ENCODE data around the gene UNC5C.

The UNC5C gene

GRCh38 chr4:95224402-95224801, 324.4 kb downstream of the UNC5C start:
- Mint-ChIP-seq H3K9me3 (no peaks in the 10 kb centered on the region), H3K36me3 (ENCODE audit: low read depth) (no peaks in the 10 kb centered on the region), H3K4me3 (no peak overlapping the region), H3K27me3 (no peaks in the 10 kb centered on the region), H3K4me1 (ENCODE audit: low read depth) (no peaks in the 10 kb centered on the region), H3K27ac (no peak overlapping the region)
- no peak for DNase-seq

GRCh38 chr4:95220205-95221175, 328.3 kb downstream of the UNC5C start:
- H3K27ac Mint-ChIP-seq, result no peak overlapping the region
- H3K4me1 Mint-ChIP-seq (ENCODE audit: low read depth), result no peaks in the 10 kb centered on the region
- no peaks in the 10 kb centered on the region for H3K9me3 Mint-ChIP-seq
- no peaks in the 10 kb centered on the region for H3K36me3 Mint-ChIP-seq (ENCODE audit: low read depth)
- H3K27me3 Mint-ChIP-seq, result no peaks in the 10 kb centered on the region
- DNase-seq, result no peak
- H3K4me3 Mint-ChIP-seq, result no peak overlapping the region

DNA sequence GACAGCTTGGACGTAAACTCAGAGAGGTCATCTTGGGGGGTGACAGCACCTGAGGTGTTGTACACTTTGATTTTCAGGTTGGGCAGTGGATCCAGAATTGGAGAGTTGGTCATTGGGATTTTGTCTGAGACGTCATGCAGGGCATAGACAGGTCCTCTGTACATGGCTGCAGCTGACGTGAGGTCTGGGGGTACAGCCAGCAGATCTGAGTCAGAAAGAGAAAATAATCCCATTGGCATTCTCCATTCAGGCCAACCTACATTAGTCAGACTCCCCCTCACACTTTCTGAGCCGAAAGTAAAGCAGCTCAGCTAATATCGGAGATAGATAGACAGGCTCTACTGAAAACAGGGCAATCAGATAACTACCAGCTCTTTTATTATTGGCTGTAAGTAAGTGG, 329.7 kb downstream of the UNC5C start:
- Mint-ChIP-seq H3K4me3 (no peak overlapping the region), H3K4me1 (ENCODE audit: low read depth) (no peaks in the 10 kb centered on the region), H3K36me3 (ENCODE audit: low read depth) (no peaks in the 10 kb centered on the region), H3K9me3 (no peaks in the 10 kb centered on the region), H3K27me3 (no peaks in the 10 kb centered on the region), H3K27ac (no peak overlapping the region)
- no peak for DNase-seq

- no peak overlapping the region for H3K27ac Mint-ChIP-seq
- H3K9me3 Mint-ChIP-seq, result no peaks in the 10 kb centered on the region
- no peak overlapping the region for H3K4me3 Mint-ChIP-seq
- no peaks in the 10 kb centered on the region for H3K4me1 Mint-ChIP-seq (ENCODE audit: low read depth)
- H3K36me3 Mint-ChIP-seq (ENCODE audit: low read depth), result no peaks in the 10 kb centered on the region
- no peak for DNase-seq
- no peaks in the 10 kb centered on the region for H3K27me3 Mint-ChIP-seq
Observed at GRCh38 chr4:95217197-95217596, 331.6 kb downstream of the UNC5C start.

- Mint-ChIP-seq H3K36me3 (ENCODE audit: low read depth) (no peaks in the 10 kb centered on the region), H3K27ac (no peak overlapping the region), H3K4me1 (ENCODE audit: low read depth) (no peaks in the 10 kb centered on the region), H3K4me3 (no peak overlapping the region), H3K9me3 (no peaks in the 10 kb centered on the region), H3K27me3 (no peaks in the 10 kb centered on the region)
- no peak for DNase-seq
Observed at GRCh38 chr4:95216636-95217035, 332.1 kb downstream of the UNC5C start.

DNA sequence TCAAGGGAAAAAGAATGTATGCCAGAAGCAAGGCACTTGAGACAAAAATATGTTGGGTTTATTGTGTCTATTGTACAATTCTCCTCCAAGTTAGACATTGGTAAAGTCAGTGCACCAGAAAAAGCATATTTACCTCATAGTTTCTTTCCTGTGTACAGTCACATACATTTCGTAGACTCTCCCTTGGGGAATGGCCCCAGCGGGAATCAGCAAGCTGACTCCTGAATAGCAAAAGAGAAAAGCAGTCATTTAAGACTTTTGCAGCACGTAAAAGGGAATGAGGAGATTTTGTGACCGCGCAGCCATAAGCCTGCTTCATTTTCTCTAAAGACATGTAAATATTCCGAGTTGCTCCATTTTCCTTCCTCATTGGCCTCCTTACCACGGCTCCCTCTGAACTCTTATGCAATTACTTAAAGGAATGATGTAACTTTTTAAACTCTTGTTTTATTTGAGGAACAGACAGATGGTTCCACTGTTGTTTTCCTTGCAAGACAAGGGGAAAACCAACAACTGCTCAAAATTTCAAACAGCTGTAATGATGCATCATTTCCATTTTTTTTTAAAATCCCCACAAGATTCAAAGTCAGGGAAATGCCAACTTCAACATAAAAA, 332.7 kb downstream of the UNC5C start:
- DNase-seq, result no peak
- Mint-ChIP-seq H3K36me3 (ENCODE audit: low read depth) (no peaks in the 10 kb centered on the region), H3K4me3 (no peak overlapping the region), H3K9me3 (no peaks in the 10 kb centered on the region), H3K27me3 (no peaks in the 10 kb centered on the region), H3K4me1 (ENCODE audit: low read depth) (no peaks in the 10 kb centered on the region), H3K27ac (no peak overlapping the region)

- H3K36me3 Mint-ChIP-seq (ENCODE audit: low read depth), result no peaks in the 10 kb centered on the region
- no peaks in the 10 kb centered on the region for H3K27me3 Mint-ChIP-seq
- H3K9me3 Mint-ChIP-seq, result no peaks in the 10 kb centered on the region
- DNase-seq, result no peak
- no peak overlapping the region for H3K27ac Mint-ChIP-seq
- H3K4me3 Mint-ChIP-seq, result no peak overlapping the region
- no peaks in the 10 kb centered on the region for H3K4me1 Mint-ChIP-seq (ENCODE audit: low read depth)
Observed at GRCh38 chr4:95215043-95215442, 333.7 kb downstream of the UNC5C start.

DNA sequence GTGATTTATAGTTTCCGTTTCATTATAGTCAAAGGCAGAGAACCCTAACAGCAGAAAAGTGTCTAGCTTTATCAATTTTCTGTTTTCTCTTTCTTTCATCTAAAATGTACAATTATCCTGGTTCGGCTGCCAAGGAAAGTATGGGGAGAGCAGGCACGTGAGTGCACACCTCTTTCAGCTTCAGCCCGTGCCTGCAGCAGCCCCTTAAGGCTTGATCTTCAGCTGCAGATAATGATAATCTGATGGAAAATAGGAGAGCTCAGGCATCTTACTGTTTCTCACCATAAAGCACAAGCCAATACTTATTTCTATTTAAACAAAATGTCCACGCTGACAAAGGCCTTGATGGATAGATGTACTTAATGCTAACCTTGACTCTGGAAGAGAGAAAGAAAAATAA, 334.4 kb downstream of the UNC5C start:
- H3K27me3 Mint-ChIP-seq, result no peaks in the 10 kb centered on the region
- DNase-seq, result no peak
- no peak overlapping the region for H3K27ac Mint-ChIP-seq
- H3K9me3 Mint-ChIP-seq, result no peaks in the 10 kb centered on the region
- no peak overlapping the region for H3K4me3 Mint-ChIP-seq
- H3K4me1 Mint-ChIP-seq (ENCODE audit: low read depth), result no peaks in the 10 kb centered on the region
- H3K36me3 Mint-ChIP-seq (ENCODE audit: low read depth), result no peaks in the 10 kb centered on the region

GRCh38 chr4:95213366-95213765, 335.4 kb downstream of the UNC5C start:
- Mint-ChIP-seq H3K4me1 (ENCODE audit: low read depth) (no peaks in the 10 kb centered on the region), H3K9me3 (no peaks in the 10 kb centered on the region), H3K27ac (no peak overlapping the region), H3K27me3 (no peaks in the 10 kb centered on the region), H3K4me3 (no peak overlapping the region), H3K36me3 (ENCODE audit: low read depth) (no peaks in the 10 kb centered on the region)
- no peak for DNase-seq

DNA sequence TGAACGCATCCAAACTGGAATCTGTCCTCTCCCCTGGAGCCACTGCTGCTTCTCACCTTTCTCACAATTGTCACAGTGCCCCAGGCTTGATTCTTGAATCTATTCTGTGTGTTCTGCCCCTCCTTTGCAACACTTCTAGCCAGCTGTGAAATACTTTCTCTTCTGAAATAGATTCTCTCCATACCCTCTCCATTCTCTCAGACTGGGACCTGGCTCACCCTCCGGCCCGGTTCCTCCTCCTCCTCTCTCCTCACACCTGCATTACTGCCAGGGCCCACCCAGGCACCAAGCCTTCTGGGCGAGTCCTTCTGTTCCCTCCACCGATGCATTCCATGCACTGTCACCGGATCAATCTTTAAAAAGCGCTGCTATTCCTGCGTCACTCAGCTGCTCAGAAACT, 336.1 kb downstream of the UNC5C start:
- DNase-seq, result no peak
- H3K4me3 Mint-ChIP-seq, result no peak overlapping the region
- no peak overlapping the region for H3K27ac Mint-ChIP-seq
- no peaks in the 10 kb centered on the region for H3K4me1 Mint-ChIP-seq (ENCODE audit: low read depth)
- H3K36me3 Mint-ChIP-seq (ENCODE audit: low read depth), result no peaks in the 10 kb centered on the region
- no peaks in the 10 kb centered on the region for H3K9me3 Mint-ChIP-seq
- no peaks in the 10 kb centered on the region for H3K27me3 Mint-ChIP-seq

- Mint-ChIP-seq H3K36me3 (ENCODE audit: low read depth) (no peaks in the 10 kb centered on the region), H3K4me3 (no peak overlapping the region), H3K27ac (no peak overlapping the region), H3K9me3 (no peaks in the 10 kb centered on the region), H3K27me3 (no peaks in the 10 kb centered on the region), H3K4me1 (ENCODE audit: low read depth) (no peaks in the 10 kb centered on the region)
- DNase-seq, result no peak
Observed at GRCh38 chr4:95209927-95210326, 338.8 kb downstream of the UNC5C start.

GRCh38 chr4:95204873-95205272, 343.9 kb downstream of the UNC5C start:
- Mint-ChIP-seq H3K4me1 (ENCODE audit: low read depth) (no peaks in the 10 kb centered on the region), H3K36me3 (ENCODE audit: low read depth) (no peaks in the 10 kb centered on the region), H3K4me3 (no peak overlapping the region), H3K9me3 (no peaks in the 10 kb centered on the region), H3K27ac (no peak overlapping the region), H3K27me3 (no peaks in the 10 kb centered on the region)
- no peak for DNase-seq

DNA sequence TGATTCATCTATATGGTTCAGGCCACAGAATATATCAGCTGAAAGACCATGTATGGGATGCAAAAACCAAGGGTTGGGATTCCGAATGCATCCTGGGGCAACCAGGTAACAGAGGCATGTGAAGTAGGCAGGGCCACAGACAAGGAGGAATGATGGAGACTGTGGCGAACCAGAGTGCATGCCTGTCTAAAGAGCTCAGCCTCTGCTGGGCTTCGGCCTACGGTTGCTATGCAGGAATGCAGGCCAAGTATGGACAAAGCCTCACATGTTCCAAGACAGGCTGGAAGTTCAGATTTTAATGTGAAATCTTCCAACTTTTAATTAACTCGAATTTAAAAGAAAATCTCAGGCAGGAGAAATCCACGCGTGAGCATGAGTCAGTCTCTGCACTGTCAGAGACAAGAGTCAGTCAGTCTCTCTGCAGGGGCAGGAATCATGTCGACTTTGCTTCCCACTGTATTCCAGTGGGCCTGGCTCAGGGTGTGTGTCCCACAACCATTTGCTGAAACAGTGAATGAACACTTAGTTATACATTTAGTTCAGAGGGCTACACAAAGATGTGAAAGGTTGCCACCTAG, 344.4 kb downstream of the UNC5C start:
- Mint-ChIP-seq H3K9me3 (no peaks in the 10 kb centered on the region), H3K4me1 (ENCODE audit: low read depth) (no peaks in the 10 kb centered on the region), H3K4me3 (no peak overlapping the region), H3K27ac (no peak overlapping the region), H3K36me3 (ENCODE audit: low read depth) (no peaks in the 10 kb centered on the region), H3K27me3 (no peaks in the 10 kb centered on the region)
- no peak for DNase-seq

GRCh38 chr4:95198961-95199360, 349.8 kb downstream of the UNC5C start:
- Mint-ChIP-seq H3K9me3 (no peaks in the 10 kb centered on the region), H3K4me1 (ENCODE audit: low read depth) (no peaks in the 10 kb centered on the region), H3K4me3 (no peak overlapping the region), H3K27me3 (no peaks in the 10 kb centered on the region), H3K36me3 (ENCODE audit: low read depth) (no peaks in the 10 kb centered on the region), H3K27ac (no peak overlapping the region)
- no peak for DNase-seq

- no peaks in the 10 kb centered on the region for H3K27me3 Mint-ChIP-seq
- H3K4me3 Mint-ChIP-seq, result no peak overlapping the region
- DNase-seq, result no peak
- H3K36me3 Mint-ChIP-seq (ENCODE audit: low read depth), result no peaks in the 10 kb centered on the region
- H3K4me1 Mint-ChIP-seq (ENCODE audit: low read depth), result peaks cover 3% of the 10 kb centered on the region
- no peak overlapping the region for H3K27ac Mint-ChIP-seq
- no peaks in the 10 kb centered on the region for H3K9me3 Mint-ChIP-seq
Observed at GRCh38 chr4:95197353-95197752, 351.4 kb downstream of the UNC5C start.

Measured in activated T-cell treated with anti-CD3 and anti-CD28 coated beads, Interleukin-2, amount 50 U/mL, for 24 hours (primary cell).